T-cell (primary cell): ENCODE measurements around the gene DLG5. TPM values are rescaled to one million over a fixed set of nuclear protein-coding genes. Genes with fewer than 3 reads are reported as not detected.

Experiments used
- ATAC-seq, 4 experiments: fragments of 200-7000 bp in 3 of 4; fragments of 150-1000 bp in 1 of 4; cut with Tn5 transposase; replicated peaks in 1 of 4; 1 replicate in 3 of 4; 2 replicates in 1 of 4; pipeline ENCODE4 v1.10.0; 2021; ENCODE audit warnings: moderate library complexity in 3 of 4, mild to moderate bottlenecking in 2 of 4, moderate number of reproducible peaks in 1 of 4
- CTCF ChIA-PET, 2 donors: fragments of 300-600 bp; sonication (Branson Sonifier 250); formaldehyde crosslinking; loops; one replicate each; lab custom pipeline; 2022; ENCODE audit warnings: antibody characterized with exemption in 2 of 2; lab: Charles Lee
- POLR2A ChIA-PET, 2 donors: fragments of 300-600 bp; sonication (Branson Sonifier 250); formaldehyde crosslinking; loops; one replicate each; lab custom pipeline; 2022; ENCODE audit warnings: antibody characterized with exemption in 2 of 2; lab: Charles Lee
- DNase-seq, 35 experiments: peaks; one replicate each; pipeline versions ENCODE4 v3.0.0 to v3.0.0-alpha.2; 2013 to 2023
- H3K27ac ChIP-seq: one replicate; pipeline ENCODE4 v1.5.1; 2013; ENCODE audit warnings: low read length
- H3K27me3 ChIP-seq, 2 experiments: replicated peaks in 1 of 2; 1 replicate in 1 of 2; 2 replicates in 1 of 2; pipeline versions ENCODE4 v1.6.1 to v1.7.0; 2013; ENCODE audit warnings: low read length in 1 of 2, mixed read lengths in 1 of 2; ENCODE audit not compliant: control insufficient read depth in 2 of 2, insufficient read depth in 2 of 2; ENCODE audit errors: extremely low read depth in 1 of 2
- H3K36me3 ChIP-seq, 2 donors: 1 replicate in 1 of 2; 2 replicates in 1 of 2; pipeline versions ENCODE4 v1.6.1 to v1.7.0; 2013; ENCODE audit warnings: low read length in 1 of 2; ENCODE audit not compliant: control insufficient read depth in 2 of 2, insufficient read depth in 1 of 2; ENCODE audit errors: extremely low read depth in 1 of 2
- H3K4me1 ChIP-seq, 2 experiments: 1 replicate in 1 of 2; 2 replicates in 1 of 2; pipeline versions ENCODE4 v1.6.1 to v1.7.0; 2013; ENCODE audit warnings: low read length in 2 of 2, mixed read lengths in 1 of 2; ENCODE audit not compliant: insufficient read depth in 2 of 2, control insufficient read depth in 1 of 2; ENCODE audit errors: extremely low read depth in 1 of 2
- H3K4me3 ChIP-seq, 2 donors: 1 replicate in 1 of 2; 2 replicates in 1 of 2; pipeline versions ENCODE4 v1.5.1 to v1.7.0; 2013; ENCODE audit warnings: mild to moderate bottlenecking in 2 of 2, low read length in 1 of 2, moderate library complexity in 1 of 2; ENCODE audit not compliant: control insufficient read depth in 1 of 2; ENCODE audit errors: extremely low read depth in 1 of 2
- H3K9me3 ChIP-seq: 2 replicates; pipeline ENCODE4 v1.7.0; 2013
- H3K27ac Mint-ChIP-seq, 2 donors: one replicate each; pipeline ENCODE4 v1.8.0; 2020 to 2021; ENCODE audit warnings: mild to moderate bottlenecking in 2 of 2, mixed read lengths in 2 of 2
- H3K27me3 Mint-ChIP-seq, 2 donors: one replicate each; pipeline ENCODE4 v1.8.0; 2021 to 2022; ENCODE audit warnings: mixed read lengths in 2 of 2
- H3K36me3 Mint-ChIP-seq: one replicate; pipeline ENCODE4 v1.8.0; 2021; ENCODE audit warnings: mixed read lengths
- H3K4me1 Mint-ChIP-seq, 3 donors: one replicate each; pipeline ENCODE4 v1.8.0; 2020 to 2022; ENCODE audit warnings: mixed read lengths in 3 of 3, mild to moderate bottlenecking in 1 of 3
- H3K4me3 Mint-ChIP-seq, 3 donors: one replicate each; pipeline ENCODE4 v1.8.0; 2020 to 2022; ENCODE audit warnings: mild to moderate bottlenecking in 3 of 3, mixed read lengths in 3 of 3, moderate library complexity in 3 of 3
- H3K9me3 Mint-ChIP-seq, 3 donors: one replicate each; pipeline ENCODE4 v1.8.0; 2020 to 2022; ENCODE audit warnings: mixed read lengths in 3 of 3
- WGBS: methylation state at CpG from one replicate; pipeline ENCODE4 v1.1.5; 2013; ENCODE audit warnings: missing lambda C conversion rate; ENCODE audit not compliant: insufficient coverage; 5-methylcytosine and 5-hydroxymethylcytosine counted together
- total RNA-seq, 35 experiments: library from RNA in 6 of 35; stranded (reverse) in 6 of 35; fragments of 120-200 nt in 1 of 35; gene quantifications; one replicate each; pipeline versions ENCODE4 v1.2.1 to v1.2.4 and lab custom pipeline; 2013 to 2026

The DLG5 gene
- total RNA-seq, 5 donors from 2014 or later (not counting 1 experiment from before 2014, with no cell fraction given), result 1.3 to 12.8 (median 3.5) TPM

DNA sequence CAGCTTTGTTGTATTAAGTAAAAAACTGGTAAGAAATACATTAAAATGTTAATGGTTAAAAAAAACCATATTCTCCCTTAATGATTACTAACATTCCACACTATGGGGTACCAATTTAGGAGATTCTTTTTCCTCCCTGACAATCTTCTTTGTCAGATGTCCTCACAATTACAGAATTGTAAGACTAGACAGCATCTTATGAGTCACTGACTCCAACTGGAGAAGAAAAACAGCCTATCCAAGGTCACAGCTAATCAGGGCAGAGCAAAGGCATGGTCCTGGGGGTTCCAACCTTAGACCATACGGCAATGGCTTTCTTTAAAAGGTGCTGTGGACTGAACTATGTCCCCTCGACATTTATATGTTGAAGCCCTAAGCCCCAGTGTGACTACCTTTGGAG, 127.6 kb downstream of the DLG5 start:
- no peak overlapping the region for H3K4me3 Mint-ChIP-seq

DNA sequence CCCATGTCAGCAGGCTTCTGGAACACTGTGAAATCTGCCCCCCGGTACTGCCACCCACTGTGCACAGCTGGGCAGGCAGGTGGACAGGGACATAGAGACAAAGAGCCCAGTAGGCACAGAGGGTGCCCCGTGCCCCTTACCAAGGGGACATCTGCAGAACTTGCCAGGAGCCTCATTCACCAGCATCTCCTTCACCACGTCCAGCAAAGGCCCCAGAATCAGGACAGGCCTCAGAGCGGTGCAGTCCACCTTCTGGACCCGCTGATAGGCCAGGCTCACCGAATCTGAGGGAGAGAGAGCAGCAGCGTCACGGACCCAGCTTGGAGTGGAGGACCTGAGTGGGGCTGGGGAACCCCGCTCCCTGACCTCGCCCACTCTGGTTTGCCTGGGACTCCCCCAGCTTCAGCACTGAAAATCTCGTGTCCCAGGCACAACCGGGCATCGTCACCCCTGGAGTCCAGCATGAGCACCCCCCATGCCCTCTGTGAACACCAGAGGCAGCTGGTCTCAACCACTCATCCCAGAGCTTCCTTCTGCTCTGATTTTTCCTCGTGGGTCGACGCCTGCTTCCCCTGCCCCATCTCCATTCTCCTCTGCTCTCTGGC, 130.1 kb downstream of the DLG5 start:
- Histone ChIP-seq H3K9me3 (no peaks in the 10 kb centered on the region), H3K27me3 (no peaks in the 10 kb centered on the region), H3K4me3 (no peak overlapping the region), H3K36me3 (peaks cover 1 to 6% of the 10 kb centered on the region in 2 donors), H3K4me1 (peaks cover 6 to 11% of the 10 kb centered on the region in 2 experiments), H3K27ac (no peak overlapping the region)
- Mint-ChIP-seq H3K27me3 (peaks cover 0 to 5% of the 10 kb centered on the region in 2 donors), H3K27ac (no peak overlapping the region), H3K4me3 (no peak overlapping the region), H3K36me3 (no peaks in the 10 kb centered on the region), H3K4me1 (peaks cover 6 to 24% (median 7%) of the 10 kb centered on the region in 3 donors), H3K9me3 (no peaks in the 10 kb centered on the region)
- no peak for DNase-seq
- WGBS, result 80% methylated on average over 14 of the region's 16 CpGs
- POLR2A ChIA-PET, result no interaction called here
- CTCF ChIA-PET, result interaction anchor here in 1 of 2 donors (1.1 kb wide), 1 partner anchor 8 kb away, joined by 3 read pairs; no protein-coding TSS in a partner anchor
- ATAC-seq, result no peak

More for the DNA sequence above, 127.6 kb downstream of the DLG5 start:
- Histone ChIP-seq H3K4me3 (no peak overlapping the region), H3K27ac (no peak overlapping the region), H3K27me3 (no peaks in the 10 kb centered on the region), H3K9me3 (no peaks in the 10 kb centered on the region), H3K36me3 (peaks cover 0 to 6% of the 10 kb centered on the region in 2 donors), H3K4me1 (peaks cover 11 to 18% of the 10 kb centered on the region in 2 experiments)
- WGBS, result no CpG with 5 or more reads among the region's 2 CpGs
- CTCF ChIA-PET, result no interaction called here
- DNase-seq, result no peak
- no peaks in the 10 kb centered on the region for H3K36me3 Mint-ChIP-seq
- no peak overlapping the region for H3K27ac Mint-ChIP-seq
- no peaks in the 10 kb centered on the region for H3K9me3 Mint-ChIP-seq
- H3K4me1 Mint-ChIP-seq, result peaks cover 14 to 33% (median 16%) of the 10 kb centered on the region in 3 donors
- POLR2A ChIA-PET, result no interaction called here
- no peak for ATAC-seq
- H3K27me3 Mint-ChIP-seq, result peaks cover 0 to 5% of the 10 kb centered on the region in 2 donors

GRCh38 chr10:77795426-77796055, 131.0 kb downstream of the DLG5 start:
- ATAC-seq, result no peak
- Mint-ChIP-seq H3K4me3 (no peak overlapping the region), H3K27me3 (peaks cover 0 to 5% of the 10 kb centered on the region in 2 donors), H3K36me3 (no peaks in the 10 kb centered on the region), H3K27ac (no peak overlapping the region), H3K9me3 (no peaks in the 10 kb centered on the region), H3K4me1 (peaks cover 0 to 16% (median 0%) of the 10 kb centered on the region in 3 donors)
- DNase-seq, result no peak
- Histone ChIP-seq H3K4me1 (peaks cover 0 to 4% of the 10 kb centered on the region in 2 experiments), H3K36me3 (peaks cover 2 to 6% of the 10 kb centered on the region in 2 donors), H3K27me3 (no peaks in the 10 kb centered on the region), H3K9me3 (no peaks in the 10 kb centered on the region), H3K4me3 (no peak overlapping the region), H3K27ac (no peak overlapping the region)
- ChIA-PET CTCF (no interaction called here), POLR2A (no interaction called here)
- 88% methylated on average over 17 of the region's 20 CpGs for WGBS

DNA sequence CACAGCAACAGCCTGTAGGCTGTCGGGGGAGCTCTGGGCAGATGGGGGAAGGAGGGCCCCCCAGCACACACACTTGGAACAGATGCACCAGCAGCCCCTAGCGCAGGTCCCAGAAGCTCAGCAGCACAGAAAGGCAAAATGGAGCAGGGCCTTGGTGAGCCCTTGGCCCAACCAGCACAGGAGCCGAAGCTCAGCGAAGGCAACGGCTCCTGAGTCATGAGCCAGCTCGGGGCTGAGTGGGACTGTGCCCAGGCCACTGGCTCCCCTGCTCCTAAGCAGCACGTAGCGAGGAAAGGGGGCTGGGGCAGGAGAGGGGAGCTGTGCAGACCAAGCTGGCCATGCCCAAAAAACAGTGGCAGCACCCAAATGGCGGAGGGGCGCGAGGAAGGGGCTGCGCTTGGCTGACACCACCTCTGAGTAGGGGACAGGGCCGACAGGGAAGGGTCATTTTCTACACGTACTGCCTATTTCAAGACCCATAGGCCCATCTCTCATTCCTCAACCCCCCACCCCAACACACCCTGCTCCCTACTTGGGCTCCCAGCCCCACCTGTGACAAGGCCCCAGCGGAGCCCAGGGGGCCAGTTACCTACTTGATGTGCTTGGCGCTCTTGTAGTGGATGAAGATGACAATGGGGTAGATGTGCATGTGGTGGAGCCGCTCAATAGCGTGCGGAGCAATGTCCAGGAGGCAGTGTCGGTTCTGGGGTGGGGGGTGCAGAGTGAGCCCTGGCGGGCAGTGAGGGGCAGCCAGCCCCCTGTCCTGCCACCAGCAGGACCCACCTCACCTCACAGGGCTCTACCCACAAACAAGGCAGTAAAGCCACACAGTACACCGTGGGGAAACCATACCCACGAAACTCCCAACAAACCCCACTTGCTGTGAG, 132.1 kb downstream of the DLG5 start:
- WGBS, result 96% methylated on average over 14 of the region's 23 CpGs
- no peak for ATAC-seq

GRCh38 chr10:77793831-77794230, 132.7 kb downstream of the DLG5 start:
- no peaks in the 10 kb centered on the region for H3K27me3 Mint-ChIP-seq
- no peak overlapping the region for H3K27ac ChIP-seq
- no peak for ATAC-seq
- no peaks in the 10 kb centered on the region for H3K9me3 ChIP-seq
- H3K27me3 ChIP-seq, result no peaks in the 10 kb centered on the region
- no peaks in the 10 kb centered on the region for H3K36me3 Mint-ChIP-seq
- POLR2A ChIA-PET, result no interaction called here
- H3K4me1 ChIP-seq, result no peaks in the 10 kb centered on the region
- peaks cover 0 to 3% (median 0%) of the 10 kb centered on the region in 3 donors for H3K4me1 Mint-ChIP-seq
- no peak for DNase-seq
- H3K4me3 Mint-ChIP-seq, result no peak overlapping the region
- no peak overlapping the region for H3K27ac Mint-ChIP-seq
- CTCF ChIA-PET, result no interaction called here
- no peaks in the 10 kb centered on the region for H3K9me3 Mint-ChIP-seq
- WGBS, result 89% methylated on average over 7 of the region's 7 CpGs
- no peak overlapping the region for H3K4me3 ChIP-seq
- H3K36me3 ChIP-seq, result peaks cover 2 to 6% of the 10 kb centered on the region in 2 donors

More for the DNA sequence above, 132.1 kb downstream of the DLG5 start:
- Mint-ChIP-seq H3K36me3 (no peaks in the 10 kb centered on the region), H3K4me3 (no peak overlapping the region), H3K27me3 (no peaks in the 10 kb centered on the region), H3K27ac (no peak overlapping the region), H3K9me3 (no peaks in the 10 kb centered on the region), H3K4me1 (peaks cover 0 to 9% (median 0%) of the 10 kb centered on the region in 3 donors)
- CTCF ChIA-PET, result interaction anchor here in 1 of 2 donors (0.6 kb wide), 1 partner anchor 42 kb away, joined by 3 read pairs; no protein-coding TSS in a partner anchor
- Histone ChIP-seq H3K4me1 (no peaks in the 10 kb centered on the region), H3K4me3 (no peak overlapping the region), H3K9me3 (no peaks in the 10 kb centered on the region), H3K27ac (no peak overlapping the region), H3K36me3 (peaks cover 2 to 6% of the 10 kb centered on the region in 2 donors), H3K27me3 (no peaks in the 10 kb centered on the region)
- POLR2A ChIA-PET, result no interaction called here
- no peak for DNase-seq

DNA sequence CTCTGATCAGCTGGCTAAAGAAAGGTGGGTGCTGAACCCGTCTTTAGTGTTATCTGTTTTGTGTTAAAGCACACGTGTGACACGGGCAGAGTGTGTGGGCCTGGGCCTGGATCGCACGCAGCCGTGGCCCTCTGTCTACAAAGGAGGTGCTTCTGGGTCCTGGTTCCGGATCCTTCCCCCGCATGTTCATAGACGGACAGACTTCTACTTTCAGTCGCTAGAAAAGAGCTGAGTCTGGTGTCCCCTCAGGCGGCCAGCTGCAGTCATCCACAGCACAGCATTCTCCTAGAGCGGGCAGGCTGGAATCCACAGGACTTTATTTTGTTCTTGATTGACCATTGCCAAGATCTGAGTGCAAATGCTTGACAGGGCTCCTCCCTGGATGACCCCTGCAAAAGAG, 134.4 kb downstream of the DLG5 start:
- H3K36me3 Mint-ChIP-seq, result no peaks in the 10 kb centered on the region
- WGBS, result 96% methylated on average over 11 of the region's 12 CpGs
- Histone ChIP-seq H3K4me3 (no peak overlapping the region), H3K9me3 (no peaks in the 10 kb centered on the region), H3K27ac (no peak overlapping the region), H3K36me3 (peaks cover 2 to 6% of the 10 kb centered on the region in 2 donors), H3K4me1 (no peaks in the 10 kb centered on the region), H3K27me3 (no peaks in the 10 kb centered on the region)
- no peaks in the 10 kb centered on the region for H3K27me3 Mint-ChIP-seq
- CTCF ChIA-PET, result no interaction called here
- no peak for DNase-seq
- no peak overlapping the region for H3K27ac Mint-ChIP-seq
- no peaks in the 10 kb centered on the region for H3K9me3 Mint-ChIP-seq
- H3K4me3 Mint-ChIP-seq, result no peak overlapping the region
- no peak for ATAC-seq
- POLR2A ChIA-PET, result no interaction called here
- H3K4me1 Mint-ChIP-seq, result no peaks in the 10 kb centered on the region
